Erythroblast (primary cell): ENCODE results near the gene RPL22L1.

Experiments
- GATA1 ChIP-seq: IDR thresholded peaks from 2 replicates; pipeline ENCODE4 v1.6.1; 2011; ENCODE audit warnings: low read depth, mild to moderate bottlenecking, control low read depth, low read length, moderate library complexity
- POLR2A ChIP-seq: IDR thresholded peaks from 2 replicates; pipeline ENCODE4 v1.6.1; 2011; ENCODE audit warnings: mild to moderate bottlenecking, low read length

DNA sequence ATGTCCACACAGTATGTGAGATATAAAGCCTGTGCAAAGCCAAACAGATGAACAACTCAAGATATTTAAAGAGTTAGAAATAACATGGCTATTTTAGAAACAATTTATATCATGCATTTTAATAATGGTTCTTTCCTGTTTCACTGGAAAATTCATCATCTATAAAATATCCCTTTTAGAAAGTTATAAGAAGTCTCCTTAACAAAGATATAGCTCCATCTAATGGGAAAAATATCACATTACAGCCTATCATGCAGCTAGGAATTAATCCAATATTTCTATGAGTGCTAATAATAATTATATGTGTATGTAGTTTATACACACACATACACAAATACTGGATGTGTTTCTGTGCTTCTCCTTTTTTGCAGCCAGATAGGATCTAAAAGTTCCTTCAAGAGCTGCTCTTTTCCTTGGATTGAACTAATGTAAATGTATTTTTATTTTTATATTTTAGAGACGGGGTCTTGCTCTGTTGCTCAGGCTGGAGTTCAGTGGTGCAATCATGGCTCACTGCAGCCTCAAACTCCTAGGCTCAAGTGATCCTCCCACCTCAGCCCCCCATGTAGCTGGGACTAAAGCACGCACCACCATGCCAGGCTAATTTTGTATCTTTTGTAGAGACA lies 21.6 kb downstream of the RPL22L1 start:
- no peak for TF ChIP-seq POLR2A
- no peak for TF ChIP-seq GATA1
